ENCODE measurements around the gene NLRC3. TPM values are rescaled to one million over a fixed set of nuclear protein-coding genes. Genes with fewer than 3 reads are reported as not detected.

Gene NLRC3
- total RNA-seq, 1 experiment from 2014 or later, result 0.26 TPM

DNA sequence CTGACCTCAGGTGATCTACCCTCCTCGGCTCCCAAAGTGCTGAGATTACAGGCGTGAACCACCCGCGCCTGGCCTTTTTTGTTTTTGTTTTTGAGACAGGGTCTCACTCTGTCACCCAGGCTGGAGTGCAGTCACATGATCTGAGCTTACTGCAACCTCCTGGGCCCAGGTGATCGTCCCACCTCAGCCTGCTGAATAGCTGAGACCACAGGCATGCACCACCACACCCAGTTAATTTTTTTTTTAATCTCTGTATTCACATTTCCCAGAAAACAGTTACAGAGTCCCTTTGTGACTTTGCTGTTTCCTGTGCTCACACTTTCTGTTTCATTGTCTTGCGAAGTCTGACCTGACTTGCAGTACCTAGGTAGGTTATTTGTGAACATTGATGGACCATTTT lies 73.7 kb downstream of the NLRC3 start:
- no peak for TF ChIP-seq PRDM15 (CRISPR knock-in tag; IDR thresholded peaks at IDR 0.05)
- TF ChIP-seq ZNF423 (CRISPR knock-in tag; IDR thresholded peaks at IDR 0.05), result no peak
- no peak for TF ChIP-seq TP53 (CRISPR knock-in tag; IDR thresholded peaks at IDR 0.05)
- TF ChIP-seq, protein P1, sequence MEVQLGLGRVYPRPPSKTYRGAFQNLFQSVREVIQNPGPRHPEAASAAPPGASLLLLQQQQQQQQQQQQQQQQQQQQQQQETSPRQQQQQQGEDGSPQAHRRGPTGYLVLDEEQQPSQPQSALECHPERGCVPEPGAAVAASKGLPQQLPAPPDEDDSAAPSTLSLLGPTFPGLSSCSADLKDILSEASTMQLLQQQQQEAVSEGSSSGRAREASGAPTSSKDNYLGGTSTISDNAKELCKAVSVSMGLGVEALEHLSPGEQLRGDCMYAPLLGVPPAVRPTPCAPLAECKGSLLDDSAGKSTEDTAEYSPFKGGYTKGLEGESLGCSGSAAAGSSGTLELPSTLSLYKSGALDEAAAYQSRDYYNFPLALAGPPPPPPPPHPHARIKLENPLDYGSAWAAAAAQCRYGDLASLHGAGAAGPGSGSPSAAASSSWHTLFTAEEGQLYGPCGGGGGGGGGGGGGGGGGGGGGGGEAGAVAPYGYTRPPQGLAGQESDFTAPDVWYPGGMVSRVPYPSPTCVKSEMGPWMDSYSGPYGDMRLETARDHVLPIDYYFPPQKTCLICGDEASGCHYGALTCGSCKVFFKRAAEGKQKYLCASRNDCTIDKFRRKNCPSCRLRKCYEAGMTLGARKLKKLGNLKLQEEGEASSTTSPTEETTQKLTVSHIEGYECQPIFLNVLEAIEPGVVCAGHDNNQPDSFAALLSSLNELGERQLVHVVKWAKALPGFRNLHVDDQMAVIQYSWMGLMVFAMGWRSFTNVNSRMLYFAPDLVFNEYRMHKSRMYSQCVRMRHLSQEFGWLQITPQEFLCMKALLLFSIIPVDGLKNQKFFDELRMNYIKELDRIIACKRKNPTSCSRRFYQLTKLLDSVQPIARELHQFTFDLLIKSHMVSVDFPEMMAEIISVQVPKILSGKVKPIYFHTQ (CRISPR knock-in tag; IDR thresholded peaks at IDR 0.05), result no peak
- TF ChIP-seq KAT7 (CRISPR knock-in tag; IDR thresholded peaks at IDR 0.05; ENCODE audit: borderline replicate concordance), result no peak
- TF ChIP-seq, protein P2, sequence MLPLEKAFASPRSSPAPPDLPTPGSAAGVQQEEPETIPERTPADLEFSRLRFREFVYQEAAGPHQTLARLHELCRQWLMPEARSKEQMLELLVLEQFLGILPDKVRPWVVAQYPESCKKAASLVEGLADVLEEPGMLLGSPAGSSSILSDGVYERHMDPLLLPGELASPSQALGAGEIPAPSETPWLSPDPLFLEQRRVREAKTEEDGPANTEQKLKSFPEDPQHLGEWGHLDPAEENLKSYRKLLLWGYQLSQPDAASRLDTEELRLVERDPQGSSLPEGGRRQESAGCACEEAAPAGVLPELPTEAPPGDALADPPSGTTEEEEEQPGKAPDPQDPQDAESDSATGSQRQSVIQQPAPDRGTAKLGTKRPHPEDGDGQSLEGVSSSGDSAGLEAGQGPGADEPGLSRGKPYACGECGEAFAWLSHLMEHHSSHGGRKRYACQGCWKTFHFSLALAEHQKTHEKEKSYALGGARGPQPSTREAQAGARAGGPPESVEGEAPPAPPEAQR (CRISPR knock-in tag; IDR thresholded peaks at IDR 0.05), result no peak
- no peak for TF ChIP-seq ZNF263 (CRISPR knock-in tag; IDR thresholded peaks at IDR 0.05; ENCODE audit: low read depth)
- TF ChIP-seq NFYB (CRISPR knock-in tag; conservative IDR thresholded peaks at IDR 0.05; ENCODE audit: low read depth), result no peak
- TF ChIP-seq ZNF219 (CRISPR knock-in tag; IDR thresholded peaks at IDR 0.05; ENCODE audit: borderline replicate concordance), result no peak
- no peak for TF ChIP-seq ELF4 (CRISPR knock-in tag; IDR thresholded peaks at IDR 0.05; ENCODE audit: low read depth)
- no peak for TF ChIP-seq FOXK1 (CRISPR knock-in tag; IDR thresholded peaks at IDR 0.05)
- no peak for TF ChIP-seq CDX4 (CRISPR knock-in tag; IDR thresholded peaks at IDR 0.05; ENCODE audit: borderline replicate concordance)
- TF ChIP-seq GRHL2 (CRISPR knock-in tag; IDR thresholded peaks at IDR 0.05; ENCODE audit: insufficient replicate concordance, severe bottlenecking), result no peak
- TF ChIP-seq ATF1 (CRISPR knock-in tag; IDR thresholded peaks at IDR 0.05), result no peak
- no peak for TF ChIP-seq ESRRA (CRISPR knock-in tag; IDR thresholded peaks at IDR 0.05; ENCODE audit: borderline replicate concordance)
- no peak for TF ChIP-seq CBFB (CRISPR knock-in tag; IDR thresholded peaks at IDR 0.05; ENCODE audit: low read depth)
- TF ChIP-seq TEAD4 (CRISPR knock-in tag; IDR thresholded peaks at IDR 0.05), result no peak
- no peak for TF ChIP-seq TEAD1 (CRISPR knock-in tag; IDR thresholded peaks at IDR 0.05)
- H3K4me3 Mint-ChIP-seq, result no peak overlapping the region
- H3K4me1 Mint-ChIP-seq, result peaks cover 17% of the 10 kb centered on the region
- no peak overlapping the region for H3K27ac Mint-ChIP-seq
- DNase-seq (ENCODE audit: low spot score) (no peak), ATAC-seq (no peak)
- ChIA-PET POLR2A (no interaction called here), CTCF (no interaction called here)
- H3K36me3 Mint-ChIP-seq, result peaks cover 17% of the 10 kb centered on the region
- 0 out of 2 replicates have a peak, but pooled peaks cover 2% of the 10 kb centered on the region for H3K27me3 Mint-ChIP-seq (ENCODE audit: low read depth)
- no peaks in the 10 kb centered on the region for H3K9me3 Mint-ChIP-seq
